ENCODE data around the gene EFCAB11.

The EFCAB11 gene

DNA sequence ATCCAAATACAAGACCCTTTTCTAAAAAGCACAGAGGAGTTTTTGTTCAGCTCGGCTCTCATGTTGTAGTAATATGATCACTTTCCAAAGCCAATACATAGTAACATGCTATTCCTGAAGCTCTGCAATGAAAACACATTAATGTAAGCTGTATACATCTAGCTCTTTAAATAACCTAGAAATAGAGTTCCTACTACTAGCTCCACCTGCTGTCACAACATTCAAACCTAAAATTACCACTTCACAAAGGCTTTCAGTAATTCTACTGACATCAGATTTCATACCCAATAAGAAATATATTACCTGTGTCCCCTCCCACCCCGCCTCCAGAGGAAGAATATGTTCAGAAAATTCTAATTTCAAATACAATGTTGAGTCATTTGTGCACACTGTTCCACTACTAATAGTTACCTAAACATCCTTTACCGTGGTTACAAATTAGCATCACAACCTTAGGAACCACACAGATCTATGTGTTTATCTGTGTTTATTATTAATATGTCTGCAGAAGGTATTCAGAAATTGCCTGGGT lies 17.8 kb downstream of the EFCAB11 start:
- Histone ChIP-seq H3K27ac (ENCODE audit: low read length) (no peak overlapping the region), H3F3A (ENCODE audit: insufficient read depth, low read length) (no peaks in the 10 kb centered on the region), H4K20me1 (ENCODE audit: insufficient read depth, low read length) (no peaks in the 10 kb centered on the region), H2AFZ (ENCODE audit: low read length) (no peak overlapping the region), H3K4me2 (ENCODE audit: low read depth, low read length) (no peak overlapping the region), H3K4me3 (ENCODE audit: low read length) (no peak overlapping the region), H3K36me3 (replicated peaks; ENCODE audit: insufficient read depth, low read length) (no peaks in the 10 kb centered on the region), H3K9me3 (replicated peaks; ENCODE audit: insufficient read depth, low read length) (no peaks in the 10 kb centered on the region), H3K27me3 (replicated peaks; ENCODE audit: insufficient read depth, low read length) (no peaks in the 10 kb centered on the region), H3K79me2 (ENCODE audit: low read length) (no peaks in the 10 kb centered on the region), H3K9ac (ENCODE audit: low read length) (no peak overlapping the region), H3K4me1 (ENCODE audit: low read length) (no peaks in the 10 kb centered on the region), H3K9me2 (replicated peaks; ENCODE audit: insufficient read depth, low read length) (no peaks in the 10 kb centered on the region)
- DNase-seq, result no peak
- TF ChIP-seq EZH2 (optimal IDR thresholded peaks at IDR 0.05; ENCODE audit: low read depth, low read length), result no peak
- no peak for TF ChIP-seq EZH2phosphoT487 (IDR thresholded peaks at IDR 0.05; ENCODE audit: low read length)
- TF ChIP-seq, protein P1, sequence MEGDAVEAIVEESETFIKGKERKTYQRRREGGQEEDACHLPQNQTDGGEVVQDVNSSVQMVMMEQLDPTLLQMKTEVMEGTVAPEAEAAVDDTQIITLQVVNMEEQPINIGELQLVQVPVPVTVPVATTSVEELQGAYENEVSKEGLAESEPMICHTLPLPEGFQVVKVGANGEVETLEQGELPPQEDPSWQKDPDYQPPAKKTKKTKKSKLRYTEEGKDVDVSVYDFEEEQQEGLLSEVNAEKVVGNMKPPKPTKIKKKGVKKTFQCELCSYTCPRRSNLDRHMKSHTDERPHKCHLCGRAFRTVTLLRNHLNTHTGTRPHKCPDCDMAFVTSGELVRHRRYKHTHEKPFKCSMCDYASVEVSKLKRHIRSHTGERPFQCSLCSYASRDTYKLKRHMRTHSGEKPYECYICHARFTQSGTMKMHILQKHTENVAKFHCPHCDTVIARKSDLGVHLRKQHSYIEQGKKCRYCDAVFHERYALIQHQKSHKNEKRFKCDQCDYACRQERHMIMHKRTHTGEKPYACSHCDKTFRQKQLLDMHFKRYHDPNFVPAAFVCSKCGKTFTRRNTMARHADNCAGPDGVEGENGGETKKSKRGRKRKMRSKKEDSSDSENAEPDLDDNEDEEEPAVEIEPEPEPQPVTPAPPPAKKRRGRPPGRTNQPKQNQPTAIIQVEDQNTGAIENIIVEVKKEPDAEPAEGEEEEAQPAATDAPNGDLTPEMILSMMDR (IDR thresholded peaks at IDR 0.05; ENCODE audit: low read length), result no peak

DNA sequence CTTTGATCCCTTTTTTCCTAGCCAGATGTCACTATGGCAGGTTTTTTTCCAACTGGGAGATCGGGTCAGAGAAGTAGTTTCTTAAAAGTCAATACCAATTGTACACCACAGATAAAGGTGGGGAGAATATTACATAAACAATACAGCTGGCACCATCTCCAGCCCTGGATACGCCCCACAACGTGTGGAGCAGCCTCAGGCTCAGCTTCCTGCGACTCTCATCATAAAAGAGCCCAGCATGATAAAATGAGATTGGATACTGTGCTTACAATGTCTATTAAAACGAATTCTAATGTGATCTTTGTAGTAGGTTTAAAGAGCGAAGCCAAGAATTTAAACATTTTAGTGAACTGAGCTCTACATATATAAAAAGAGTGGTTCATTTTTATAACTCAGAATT lies 21.5 kb downstream of the EFCAB11 start:
- Histone ChIP-seq H4K20me1 (ENCODE audit: insufficient read depth, low read length) (no peaks in the 10 kb centered on the region), H3K79me2 (ENCODE audit: low read length) (no peaks in the 10 kb centered on the region), H3K9ac (ENCODE audit: low read length) (no peak overlapping the region), H3F3A (ENCODE audit: insufficient read depth, low read length) (no peaks in the 10 kb centered on the region), H3K4me1 (ENCODE audit: low read length) (no peaks in the 10 kb centered on the region), H2AFZ (ENCODE audit: low read length) (no peak overlapping the region), H3K4me2 (ENCODE audit: low read depth, low read length) (no peak overlapping the region), H3K4me3 (ENCODE audit: low read length) (no peak overlapping the region), H3K36me3 (replicated peaks; ENCODE audit: insufficient read depth, low read length) (no peaks in the 10 kb centered on the region), H3K9me2 (replicated peaks; ENCODE audit: insufficient read depth, low read length) (no peaks in the 10 kb centered on the region), H3K27me3 (replicated peaks; ENCODE audit: insufficient read depth, low read length) (no peaks in the 10 kb centered on the region), H3K27ac (ENCODE audit: low read length) (no peak overlapping the region), H3K9me3 (replicated peaks; ENCODE audit: insufficient read depth, low read length) (no peaks in the 10 kb centered on the region)
- TF ChIP-seq EZH2 (optimal IDR thresholded peaks at IDR 0.05; ENCODE audit: low read depth, low read length) (no peak), EZH2phosphoT487 (IDR thresholded peaks at IDR 0.05; ENCODE audit: low read length) (no peak)
- TF ChIP-seq, protein P1 (IDR thresholded peaks at IDR 0.05; ENCODE audit: low read length), result no peak
- no peak for DNase-seq

DNA sequence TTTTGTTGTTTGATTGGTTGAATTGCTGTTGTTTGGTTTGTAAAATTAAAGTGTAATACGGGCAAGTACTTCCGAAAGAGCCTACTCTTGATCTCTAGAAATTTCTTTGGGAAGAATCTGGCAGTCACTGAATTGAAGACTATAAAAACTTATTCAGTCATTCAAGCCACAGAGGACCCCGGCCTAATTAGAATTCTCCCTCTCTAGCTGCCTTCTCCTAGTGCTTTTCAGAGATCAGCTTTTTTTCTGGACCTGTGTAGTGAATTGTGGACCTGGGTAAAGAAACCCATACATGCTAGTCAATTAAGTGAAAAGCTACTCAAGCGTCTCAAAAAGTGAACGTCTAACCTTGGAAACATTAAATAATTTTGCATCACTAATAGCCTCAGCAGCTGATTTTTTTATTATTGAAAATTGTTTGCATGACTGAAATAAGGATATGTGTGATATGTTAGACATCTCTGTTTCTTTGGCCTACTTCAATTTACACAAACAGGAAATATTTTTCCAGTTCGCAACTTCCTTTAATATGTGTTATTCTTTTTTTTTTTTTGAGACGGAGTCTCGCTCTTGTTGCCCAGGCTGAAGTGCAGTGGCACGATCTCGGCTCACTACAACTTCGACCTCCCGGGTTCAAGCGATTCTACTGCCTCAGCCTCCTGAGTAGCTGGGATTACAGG lies 27.2 kb downstream of the EFCAB11 start:
- Histone ChIP-seq H3K4me1 (ENCODE audit: low read length) (no peaks in the 10 kb centered on the region), H3K79me2 (ENCODE audit: low read length) (no peaks in the 10 kb centered on the region), H3K9me2 (replicated peaks; ENCODE audit: insufficient read depth, low read length) (no peaks in the 10 kb centered on the region), H3K27me3 (replicated peaks; ENCODE audit: insufficient read depth, low read length) (no peaks in the 10 kb centered on the region), H2AFZ (ENCODE audit: low read length) (no peak overlapping the region), H3K9ac (ENCODE audit: low read length) (no peak overlapping the region), H3K4me2 (ENCODE audit: low read depth, low read length) (no peak overlapping the region), H3K36me3 (replicated peaks; ENCODE audit: insufficient read depth, low read length) (no peaks in the 10 kb centered on the region), H3K27ac (ENCODE audit: low read length) (no peak overlapping the region), H3K4me3 (ENCODE audit: low read length) (no peak overlapping the region), H3K9me3 (replicated peaks; ENCODE audit: insufficient read depth, low read length) (no peaks in the 10 kb centered on the region), H4K20me1 (ENCODE audit: insufficient read depth, low read length) (no peaks in the 10 kb centered on the region), H3F3A (ENCODE audit: insufficient read depth, low read length) (no peaks in the 10 kb centered on the region)
- TF ChIP-seq EZH2 (optimal IDR thresholded peaks at IDR 0.05; ENCODE audit: low read depth, low read length), result no peak
- TF ChIP-seq, protein P1 (IDR thresholded peaks at IDR 0.05; ENCODE audit: low read length), result no peak
- TF ChIP-seq EZH2phosphoT487 (IDR thresholded peaks at IDR 0.05; ENCODE audit: low read length), result no peak
- no peak for DNase-seq

Measured in MM.1S (cell line).